Activated naive CD8-positive, alpha-beta T cell treated with anti-CD3 and anti-CD28 coated beads, Interleukin-2, amount 50 U/mL, for 24 hours (primary cell): ENCODE data around the gene METRNL.

Source experiments
- ATAC-seq: fragments of 150-1000 bp; cut with Tn5 transposase; one replicate; pipeline ENCODE4 v1.10.0; 2021
- DNase-seq: peaks from one replicate; pipeline ENCODE4 v3.0.0; 2021
- H3K27ac Mint-ChIP-seq: one replicate; pipeline ENCODE4 v1.8.0; 2021; ENCODE audit warnings: mild to moderate bottlenecking, mixed read lengths
- H3K27me3 Mint-ChIP-seq: one replicate; pipeline ENCODE4 v1.8.0; 2021; ENCODE audit warnings: mixed read lengths
- H3K36me3 Mint-ChIP-seq: one replicate; pipeline ENCODE4 v1.8.0; 2021; ENCODE audit warnings: low read depth, mixed read lengths
- H3K4me1 Mint-ChIP-seq: one replicate; pipeline ENCODE4 v1.8.0; 2021; ENCODE audit warnings: mixed read lengths
- H3K4me3 Mint-ChIP-seq: one replicate; pipeline ENCODE4 v1.8.0; 2021; ENCODE audit warnings: mild to moderate bottlenecking, moderate library complexity, mixed read lengths
- H3K9me3 Mint-ChIP-seq: one replicate; pipeline ENCODE4 v1.8.0; 2021; ENCODE audit warnings: mixed read lengths

Gene METRNL

GRCh38 chr17:83096401-83097224 lies 17.2 kb downstream of the METRNL start:
- DNase-seq (no peak), ATAC-seq (no peak)
- Mint-ChIP-seq H3K27ac (no peak overlapping the region), H3K27me3 (peaks cover 7% of the 10 kb centered on the region), H3K4me3 (no peak overlapping the region), H3K36me3 (peaks cover 4% of the 10 kb centered on the region), H3K4me1 (peaks cover 3% of the 10 kb centered on the region), H3K9me3 (no peaks in the 10 kb centered on the region)

- peaks cover 4% of the 10 kb centered on the region for H3K36me3 Mint-ChIP-seq
- H3K27me3 Mint-ChIP-seq = peaks cover 7% of the 10 kb centered on the region
- no peak overlapping the region for H3K4me3 Mint-ChIP-seq
- H3K9me3 Mint-ChIP-seq = no peaks in the 10 kb centered on the region
- DNase-seq = no peak
- no peak for ATAC-seq
- H3K27ac Mint-ChIP-seq = no peak overlapping the region
- H3K4me1 Mint-ChIP-seq = peaks cover 3% of the 10 kb centered on the region
These were observed 18.4 kb downstream of the METRNL start for GRCh38 chr17:83097831-83098230.

GRCh38 chr17:83098241-83099085 lies 19.1 kb downstream of the METRNL start:
- DNase-seq (no peak), ATAC-seq (no peak)
- H3K27me3 Mint-ChIP-seq = peaks cover 7% of the 10 kb centered on the region
- peaks cover 3% of the 10 kb centered on the region for H3K4me1 Mint-ChIP-seq
- no peaks in the 10 kb centered on the region for H3K9me3 Mint-ChIP-seq
- peaks cover 4% of the 10 kb centered on the region for H3K36me3 Mint-ChIP-seq
- no peak overlapping the region for H3K4me3 Mint-ChIP-seq
- no peak overlapping the region for H3K27ac Mint-ChIP-seq

GRCh38 chr17:83099086-83099555 lies 19.7 kb downstream of the METRNL start:
- ATAC-seq = no peak
- no peak for DNase-seq
- peaks cover 8% of the 10 kb centered on the region for H3K27me3 Mint-ChIP-seq
- peaks cover 4% of the 10 kb centered on the region for H3K36me3 Mint-ChIP-seq
- H3K27ac Mint-ChIP-seq = no peak overlapping the region
- H3K9me3 Mint-ChIP-seq = no peaks in the 10 kb centered on the region
- peaks cover 3% of the 10 kb centered on the region for H3K4me1 Mint-ChIP-seq
- no peak overlapping the region for H3K4me3 Mint-ChIP-seq

DNA sequence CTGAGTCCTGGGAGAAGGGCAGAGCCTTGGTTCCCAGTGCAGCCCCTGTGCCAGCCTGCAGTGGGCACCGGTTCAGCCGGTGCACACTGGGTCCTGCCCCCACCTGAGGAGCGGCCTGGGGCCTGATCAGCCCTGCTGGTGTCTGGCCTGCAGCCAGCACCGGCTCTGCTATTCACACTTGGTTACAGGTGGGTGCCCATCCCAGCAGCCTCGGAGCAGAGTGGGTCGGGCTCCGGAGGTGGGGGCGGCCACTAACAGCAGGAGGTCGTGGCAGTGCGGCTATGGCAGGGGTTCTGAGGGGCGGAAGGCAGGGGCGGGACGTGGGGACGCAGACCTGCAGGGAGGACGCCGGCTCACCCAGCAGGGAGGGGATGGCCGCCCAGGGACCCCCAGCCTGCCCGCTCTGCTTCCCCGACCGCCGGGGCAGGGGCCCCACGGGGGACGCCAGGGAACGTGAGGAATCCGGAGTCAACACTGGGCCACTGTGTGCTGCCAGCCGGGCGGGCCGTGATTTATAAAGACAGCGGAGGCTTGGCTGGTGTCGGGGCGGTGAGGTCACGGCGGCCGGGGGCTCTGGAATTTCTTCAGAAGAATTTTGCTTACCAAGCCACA lies 20.3 kb downstream of the METRNL start:
- Mint-ChIP-seq H3K36me3 (peaks cover 4% of the 10 kb centered on the region), H3K4me1 (peaks cover 3% of the 10 kb centered on the region), H3K4me3 (no peak overlapping the region), H3K27me3 (peaks cover 13% of the 10 kb centered on the region), H3K9me3 (no peaks in the 10 kb centered on the region), H3K27ac (no peak overlapping the region)
- DNase-seq (no peak), ATAC-seq (no peak)

GRCh38 chr17:83100220-83100852 lies 20.9 kb downstream of the METRNL start:
- no peak for ATAC-seq
- Mint-ChIP-seq H3K9me3 (no peaks in the 10 kb centered on the region), H3K27me3 (peaks cover 14% of the 10 kb centered on the region), H3K36me3 (peaks cover 4% of the 10 kb centered on the region), H3K27ac (no peak overlapping the region), H3K4me1 (peaks cover 3% of the 10 kb centered on the region), H3K4me3 (no peak overlapping the region)
- no peak for DNase-seq

GRCh38 chr17:83100853-83101391 lies 21.5 kb downstream of the METRNL start:
- ATAC-seq = no peak
- Mint-ChIP-seq H3K9me3 (no peaks in the 10 kb centered on the region), H3K4me1 (peaks cover 3% of the 10 kb centered on the region), H3K36me3 (peaks cover under 1% of the 10 kb centered on the region), H3K27me3 (peaks cover 14% of the 10 kb centered on the region), H3K27ac (no peak overlapping the region), H3K4me3 (no peak overlapping the region)
- no peak for DNase-seq

- H3K36me3 Mint-ChIP-seq = no peaks in the 10 kb centered on the region
- H3K4me1 Mint-ChIP-seq = peaks cover 3% of the 10 kb centered on the region
- ATAC-seq = no peak
- H3K27ac Mint-ChIP-seq = no peak overlapping the region
- no peaks in the 10 kb centered on the region for H3K9me3 Mint-ChIP-seq
- H3K27me3 Mint-ChIP-seq = peaks cover 16% of the 10 kb centered on the region
- no peak for DNase-seq
- no peak overlapping the region for H3K4me3 Mint-ChIP-seq
These were observed 22.5 kb downstream of the METRNL start for GRCh38 chr17:83101805-83102480.

DNA sequence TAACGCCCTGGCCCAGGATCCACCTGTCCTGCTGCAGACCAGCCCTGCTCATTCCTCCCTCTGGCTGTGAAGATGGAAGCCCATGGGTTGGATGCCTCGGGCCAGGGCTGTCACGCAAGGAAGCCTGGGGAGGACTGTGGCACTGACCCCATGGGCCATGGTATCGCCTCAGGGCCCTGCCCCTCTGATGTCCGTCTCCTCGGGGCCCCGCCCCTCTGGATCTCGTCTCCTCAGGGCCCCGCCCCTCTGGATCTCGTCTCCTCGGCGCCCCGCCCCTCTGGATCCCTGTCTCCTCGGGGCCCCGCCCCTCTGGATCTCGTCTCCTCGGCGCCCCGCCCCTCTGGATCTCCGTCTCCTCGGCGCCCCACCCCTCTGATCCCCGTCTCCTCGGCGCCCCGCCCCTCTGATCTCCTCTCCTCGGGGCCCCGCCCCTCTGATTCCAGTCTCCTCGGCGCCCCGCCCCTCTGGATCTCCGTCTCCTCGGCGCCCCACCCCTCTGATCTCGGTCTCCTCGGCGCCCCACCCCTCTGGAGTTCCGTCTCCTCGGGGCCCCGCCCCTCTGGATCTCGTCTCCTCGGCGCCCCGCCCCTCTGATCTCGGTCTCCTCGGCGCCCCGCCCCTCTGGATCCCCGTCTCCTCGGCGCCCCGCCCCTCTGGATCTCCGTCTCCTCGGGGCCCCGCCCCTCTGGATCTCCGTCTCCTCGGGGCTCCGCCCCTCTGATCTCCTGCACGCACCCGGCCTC lies 24.0 kb downstream of the METRNL start:
- peak overlapping the region; percentile 24 for H3K4me3 Mint-ChIP-seq
- no peaks in the 10 kb centered on the region for H3K9me3 Mint-ChIP-seq
- no peaks in the 10 kb centered on the region for H3K36me3 Mint-ChIP-seq
- no peak overlapping the region for H3K27ac Mint-ChIP-seq
- ATAC-seq (no peak), DNase-seq (peak; percentile 40)
- peaks cover 3% of the 10 kb centered on the region for H3K4me1 Mint-ChIP-seq
- H3K27me3 Mint-ChIP-seq = peaks cover 19% of the 10 kb centered on the region

- Mint-ChIP-seq H3K27me3 (peaks cover 22% of the 10 kb centered on the region), H3K27ac (no peak overlapping the region), H3K9me3 (no peaks in the 10 kb centered on the region), H3K4me1 (peaks cover 3% of the 10 kb centered on the region), H3K36me3 (no peaks in the 10 kb centered on the region), H3K4me3 (peak overlapping the region; percentile 24)
- DNase-seq (no peak), ATAC-seq (no peak)
These were observed 24.5 kb downstream of the METRNL start for GRCh38 chr17:83103943-83104311.

DNA sequence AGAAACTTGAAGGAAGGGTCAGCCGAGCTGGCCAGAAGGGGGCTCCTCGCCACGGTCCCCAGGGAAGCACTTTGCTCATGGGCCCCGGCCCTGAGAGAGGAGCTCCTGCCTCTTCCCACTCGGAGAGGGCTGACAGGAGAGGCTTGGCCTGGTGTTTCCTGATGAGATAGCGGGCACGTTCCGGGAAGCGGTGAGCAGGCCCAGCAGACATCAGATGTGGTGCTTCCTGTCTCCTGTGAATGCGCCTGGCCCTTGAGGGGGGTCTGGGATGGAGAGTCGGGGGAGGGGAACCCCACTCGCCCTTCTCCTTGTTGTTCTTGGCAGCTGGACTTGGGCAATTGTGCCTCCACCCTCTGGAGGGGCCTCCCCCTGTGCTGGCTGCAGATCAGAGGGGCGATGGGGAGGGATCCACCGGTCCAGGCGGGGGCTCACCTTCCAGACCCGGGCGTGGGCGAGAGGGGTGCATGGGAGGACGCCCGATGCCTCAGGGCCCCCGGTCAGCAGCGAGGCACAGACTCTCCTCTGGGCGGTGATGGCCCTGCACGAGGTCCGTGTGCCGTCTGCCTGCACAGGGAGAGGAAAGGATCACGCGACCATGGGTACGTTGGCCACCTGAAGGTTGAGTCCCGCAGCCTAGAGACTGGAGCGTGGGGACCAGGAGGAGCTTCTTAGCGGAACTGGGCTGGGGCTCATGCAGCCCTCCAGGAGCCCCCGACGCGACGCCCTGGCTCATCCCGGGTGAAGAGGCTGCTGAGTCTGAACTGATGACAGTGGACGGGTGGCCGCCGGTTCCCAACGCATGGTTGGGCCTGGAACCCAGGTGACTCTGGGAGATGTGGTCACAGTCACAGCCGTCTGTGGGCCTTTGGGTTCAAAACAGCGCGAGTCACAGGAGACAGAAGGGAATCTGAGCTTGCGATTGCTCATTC lies 25.4 kb downstream of the METRNL start:
- Mint-ChIP-seq H3K36me3 (no peaks in the 10 kb centered on the region), H3K4me3 (no peak overlapping the region)

GRCh38 chr17:83105512-83105911 lies 26.1 kb downstream of the METRNL start:
- Mint-ChIP-seq H3K27ac (no peak overlapping the region), H3K9me3 (no peaks in the 10 kb centered on the region), H3K4me1 (no peaks in the 10 kb centered on the region), H3K4me3 (no peak overlapping the region), H3K27me3 (peaks cover 20% of the 10 kb centered on the region), H3K36me3 (no peaks in the 10 kb centered on the region)
- DNase-seq = no peak
- no peak for ATAC-seq

More for the DNA sequence above, 25.4 kb downstream of the METRNL start:
- Mint-ChIP-seq H3K27ac (no peak overlapping the region), H3K27me3 (peaks cover 22% of the 10 kb centered on the region), H3K4me1 (peaks cover 1% of the 10 kb centered on the region), H3K9me3 (no peaks in the 10 kb centered on the region)
- no peak for ATAC-seq
- DNase-seq = no peak
